HEK293 (cell line): ENCODE measurements around the gene CNTNAP5.

Experiments
- REPIN1 ChIP-seq: fragments of 450-650 bp; formaldehyde crosslinking; IDR thresholded peaks from 2 replicates; pipeline ENCODE4 v1.5.1; 2017; ENCODE audit warnings: missing biosample characterization, missing genetic modification characterization, low read depth
- ZNF433 ChIP-seq: fragments of 450-650 bp; formaldehyde crosslinking; IDR thresholded peaks from 2 replicates; pipeline ENCODE4 v1.5.1; 2016; ENCODE audit warnings: missing biosample characterization, missing genetic modification characterization, low read depth
- TF ChIP-seq, protein P1 (sequence below): fragments of 450-650 bp; formaldehyde crosslinking; IDR thresholded peaks from 2 replicates; pipeline ENCODE4 v1.5.1; 2016; ENCODE audit warnings: missing biosample characterization, missing genetic modification characterization
- TF ChIP-seq, protein P2 (sequence below): fragments of 450-650 bp; formaldehyde crosslinking; IDR thresholded peaks from 2 replicates; pipeline ENCODE4 v1.5.1; 2016; ENCODE audit warnings: missing biosample characterization, missing genetic modification characterization

DNA sequence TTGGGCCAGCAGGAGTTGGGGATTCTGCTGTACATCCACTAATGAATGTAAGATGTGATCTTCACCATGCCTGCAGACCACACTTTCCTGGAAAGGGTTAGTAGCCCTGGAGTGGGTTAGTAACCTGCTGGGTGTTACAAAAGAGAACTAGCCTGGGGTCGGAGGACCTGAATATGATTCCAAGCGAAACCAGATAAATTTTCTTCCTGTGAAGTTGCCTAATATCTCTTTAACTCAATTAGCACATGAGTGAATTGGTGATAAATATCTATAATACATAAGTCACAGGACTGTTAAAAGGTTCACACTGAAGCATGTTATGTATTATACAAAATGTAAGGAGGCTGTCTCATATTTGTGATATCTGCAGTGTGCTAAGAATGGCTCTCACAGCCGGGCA lies 291.0 kb downstream of the CNTNAP5 start:
- TF ChIP-seq, protein P1, sequence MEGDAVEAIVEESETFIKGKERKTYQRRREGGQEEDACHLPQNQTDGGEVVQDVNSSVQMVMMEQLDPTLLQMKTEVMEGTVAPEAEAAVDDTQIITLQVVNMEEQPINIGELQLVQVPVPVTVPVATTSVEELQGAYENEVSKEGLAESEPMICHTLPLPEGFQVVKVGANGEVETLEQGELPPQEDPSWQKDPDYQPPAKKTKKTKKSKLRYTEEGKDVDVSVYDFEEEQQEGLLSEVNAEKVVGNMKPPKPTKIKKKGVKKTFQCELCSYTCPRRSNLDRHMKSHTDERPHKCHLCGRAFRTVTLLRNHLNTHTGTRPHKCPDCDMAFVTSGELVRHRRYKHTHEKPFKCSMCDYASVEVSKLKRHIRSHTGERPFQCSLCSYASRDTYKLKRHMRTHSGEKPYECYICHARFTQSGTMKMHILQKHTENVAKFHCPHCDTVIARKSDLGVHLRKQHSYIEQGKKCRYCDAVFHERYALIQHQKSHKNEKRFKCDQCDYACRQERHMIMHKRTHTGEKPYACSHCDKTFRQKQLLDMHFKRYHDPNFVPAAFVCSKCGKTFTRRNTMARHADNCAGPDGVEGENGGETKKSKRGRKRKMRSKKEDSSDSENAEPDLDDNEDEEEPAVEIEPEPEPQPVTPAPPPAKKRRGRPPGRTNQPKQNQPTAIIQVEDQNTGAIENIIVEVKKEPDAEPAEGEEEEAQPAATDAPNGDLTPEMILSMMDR = no peak
- TF ChIP-seq REPIN1 = no peak
- no peak for TF ChIP-seq ZNF433
- TF ChIP-seq, protein P2, sequence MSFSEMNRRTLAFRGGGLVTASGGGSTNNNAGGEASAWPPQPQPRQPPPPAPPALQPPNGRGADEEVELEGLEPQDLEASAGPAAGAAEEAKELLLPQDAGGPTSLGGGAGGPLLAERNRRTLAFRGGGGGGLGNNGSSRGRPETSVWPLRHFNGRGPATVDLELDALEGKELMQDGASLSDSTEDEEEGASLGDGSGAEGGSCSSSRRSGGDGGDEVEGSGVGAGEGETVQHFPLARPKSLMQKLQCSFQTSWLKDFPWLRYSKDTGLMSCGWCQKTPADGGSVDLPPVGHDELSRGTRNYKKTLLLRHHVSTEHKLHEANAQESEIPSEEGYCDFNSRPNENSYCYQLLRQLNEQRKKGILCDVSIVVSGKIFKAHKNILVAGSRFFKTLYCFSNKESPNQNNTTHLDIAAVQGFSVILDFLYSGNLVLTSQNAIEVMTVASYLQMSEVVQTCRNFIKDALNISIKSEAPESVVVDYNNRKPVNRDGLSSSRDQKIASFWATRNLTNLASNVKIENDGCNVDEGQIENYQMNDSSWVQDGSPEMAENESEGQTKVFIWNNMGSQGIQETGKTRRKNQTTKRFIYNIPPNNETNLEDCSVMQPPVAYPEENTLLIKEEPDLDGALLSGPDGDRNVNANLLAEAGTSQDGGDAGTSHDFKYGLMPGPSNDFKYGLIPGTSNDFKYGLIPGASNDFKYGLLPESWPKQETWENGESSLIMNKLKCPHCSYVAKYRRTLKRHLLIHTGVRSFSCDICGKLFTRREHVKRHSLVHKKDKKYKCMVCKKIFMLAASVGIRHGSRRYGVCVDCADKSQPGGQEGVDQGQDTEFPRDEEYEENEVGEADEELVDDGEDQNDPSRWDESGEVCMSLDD (tag by site-specific recombination) = no peak
